H1 (cell line): Measurements from ENCODE around the gene GALNT18. TPM values are rescaled to one million over a fixed set of nuclear protein-coding genes. Genes with fewer than 3 reads are reported as not detected.

Source experiments
- CTCF ChIA-PET: fragments of 300-600 bp; sonication (Branson Sonifier 250); formaldehyde crosslinking; loops from one replicate; lab custom pipeline; 2021; ENCODE audit not compliant: partially characterized antibody; lab: Charles Lee
- POLR2A ChIA-PET: fragments of 300-600 bp; sonication (Branson Sonifier 250); formaldehyde crosslinking; loops from one replicate; lab custom pipeline; 2021; ENCODE audit warnings: inconsistent platforms; ENCODE audit not compliant: partially characterized antibody; lab: Charles Lee
- DNase-seq, 2 experiments: peaks; one replicate each; pipeline versions ENCODE4 v3.0.0 to v3.0.0-alpha.2; 2010 to 2022; ENCODE audit warnings: low spot score in 2 of 2, low read depth in 1 of 2, mixed read lengths in 1 of 2
- FAIRE-seq: peaks from 2 replicates; lab custom pipeline; 2011; peaks lifted over from hg19 to GRCh38; lab: Jason Lieb, UNC
- H2AFZ ChIP-seq: 2 replicates; pipeline ENCODE4 v1.8.1; 2012; ENCODE audit warnings: low read length, inconsistent platforms
- H2AK5ac ChIP-seq: 2 replicates; pipeline ENCODE4 v1.6.1; 2013; ENCODE audit warnings: low read depth, low read length
- H2BK120ac ChIP-seq: replicated peaks from 2 replicates; pipeline ENCODE3; 2013; ENCODE audit warnings: low read depth, low read length, inconsistent platforms
- H2BK12ac ChIP-seq: 2 replicates; pipeline ENCODE4 v1.6.1; 2013; ENCODE audit warnings: low read depth, low read length
- H2BK15ac ChIP-seq: 2 replicates; pipeline ENCODE4 v1.6.1; 2013; ENCODE audit warnings: low read length
- H2BK20ac ChIP-seq: 2 replicates; pipeline ENCODE4 v1.6.1; 2013; ENCODE audit warnings: low read length
- H2BK5ac ChIP-seq: 2 replicates; pipeline ENCODE4 v1.6.1; 2013; ENCODE audit warnings: low read depth, low read length
- H3K14ac ChIP-seq: 2 replicates; pipeline ENCODE4 v1.6.1; 2013; ENCODE audit warnings: inconsistent platforms; ENCODE audit not compliant: insufficient read length
- H3K18ac ChIP-seq: 2 replicates; pipeline ENCODE4 v1.6.1; 2013; ENCODE audit warnings: low read length; ENCODE audit errors: extremely low read depth
- H3K23ac ChIP-seq: 2 replicates; pipeline ENCODE4 v1.6.1; 2013; ENCODE audit warnings: inconsistent platforms; ENCODE audit not compliant: insufficient read length
- H3K23me2 ChIP-seq: 2 replicates; pipeline ENCODE4 v1.6.1; 2013; ENCODE audit warnings: low read depth, low read length
- H3K27ac ChIP-seq: 2 replicates; pipeline ENCODE4 v1.6.1; 2011; ENCODE audit warnings: low read depth, low read length, inconsistent platforms
- H3K27me3 ChIP-seq, 4 experiments: replicated peaks in 1 of 4; 1 replicate in 1 of 4; 2 replicates in 3 of 4; pipeline versions ENCODE4 v1.6.1 to v1.8.1; 2011 to 2013; ENCODE audit warnings: low read length in 3 of 4, mild to moderate bottlenecking in 3 of 4, inconsistent platforms in 2 of 4, mixed read lengths in 2 of 4, moderate library complexity in 1 of 4; ENCODE audit not compliant: control insufficient read depth in 3 of 4, insufficient read depth in 3 of 4; ENCODE audit errors: extremely low read depth in 1 of 4
- H3K36me3 ChIP-seq, 4 experiments: 2 replicates each; pipeline versions ENCODE4 v1.6.1 to v1.8.1; 2011 to 2013; ENCODE audit warnings: mild to moderate bottlenecking in 4 of 4, low read length in 3 of 4, moderate library complexity in 2 of 4, control low read depth in 1 of 4, inconsistent platforms in 1 of 4; ENCODE audit not compliant: insufficient read depth in 4 of 4, control insufficient read depth in 2 of 4
- H3K4ac ChIP-seq: replicated peaks from 2 replicates; pipeline ENCODE3; 2013; ENCODE audit warnings: low read length, low read depth, mixed read lengths, inconsistent platforms; ENCODE audit not compliant: insufficient read length
- H3K4me1 ChIP-seq, 4 experiments: replicated peaks in 1 of 4; 1 replicate in 1 of 4; 2 replicates in 3 of 4; pipeline versions ENCODE4 v1.6.1 to v1.8.1; 2011 to 2013; ENCODE audit warnings: low read length in 3 of 4, inconsistent platforms in 2 of 4, mixed read lengths in 1 of 4; ENCODE audit not compliant: insufficient read depth in 4 of 4, control insufficient read depth in 3 of 4
- H3K4me2 ChIP-seq, 2 experiments: 2 replicates each; pipeline versions ENCODE4 v1.6.1 to v1.8.1; 2011 to 2013; ENCODE audit warnings: low read depth in 2 of 2, low read length in 2 of 2, control low read depth in 1 of 2, inconsistent platforms in 1 of 2, mild to moderate bottlenecking in 1 of 2; ENCODE audit not compliant: insufficient read depth in 1 of 2
- H3K4me3 ChIP-seq, 4 experiments: fragments of 200-600, 300-600 bp in 1 of 4; sonication (generic), shearing (Covaris generic), sonication (Bioruptor Twin) in 1 of 4; 2 replicates each; pipeline versions ENCODE4 v1.5.1 to v1.8.1; 2011 to 2016; ENCODE audit warnings: low read length in 4 of 4, low read depth in 3 of 4, control low read depth in 2 of 4, inconsistent platforms in 2 of 4, mild to moderate bottlenecking in 2 of 4, mixed read lengths in 1 of 4, moderate library complexity in 1 of 4; ENCODE audit not compliant: insufficient read depth in 2 of 4; ENCODE audit errors: extremely low read depth in 1 of 4
- H3K56ac ChIP-seq: replicated peaks from 2 replicates; pipeline ENCODE3; 2013; ENCODE audit warnings: low read depth, mild to moderate bottlenecking, mixed read lengths, low read length, inconsistent platforms; ENCODE audit not compliant: insufficient read length
- H3K79me1 ChIP-seq: 2 replicates; pipeline ENCODE4 v1.6.1; 2013; ENCODE audit warnings: low read depth, low read length, control low read depth
- H3K79me2 ChIP-seq, 2 experiments: 2 replicates each; pipeline versions ENCODE4 v1.6.1 to v1.8.1; 2012 to 2013; ENCODE audit warnings: low read length in 2 of 2, mild to moderate bottlenecking in 2 of 2, inconsistent platforms in 1 of 2; ENCODE audit not compliant: insufficient read depth in 2 of 2, control insufficient read depth in 1 of 2
- H3K9ac ChIP-seq, 4 experiments: replicated peaks in 1 of 4; 1 replicate in 1 of 4; 2 replicates in 3 of 4; pipeline versions ENCODE4 v1.6.1 to v1.8.1; 2011 to 2013; ENCODE audit warnings: low read depth in 3 of 4, low read length in 3 of 4, control low read depth in 2 of 4, mild to moderate bottlenecking in 2 of 4, moderate library complexity in 2 of 4, inconsistent platforms in 1 of 4; ENCODE audit errors: extremely low read depth in 1 of 4
- H3K9me3 ChIP-seq, 2 experiments: 2 replicates each; pipeline versions ENCODE4 v1.6.1 to v1.8.1; 2012 to 2013; ENCODE audit warnings: mild to moderate bottlenecking in 2 of 2, moderate library complexity in 2 of 2, control low read depth in 1 of 2, inconsistent platforms in 1 of 2, low read depth in 1 of 2, low read length in 1 of 2, mixed read lengths in 1 of 2; ENCODE audit not compliant: insufficient read depth in 2 of 2
- H4K20me1 ChIP-seq, 2 experiments: replicated peaks in 1 of 2; 2 replicates each; pipeline versions ENCODE3 to v1.8.1; 2011 to 2013; ENCODE audit warnings: inconsistent platforms in 2 of 2, low read length in 2 of 2, mild to moderate bottlenecking in 1 of 2; ENCODE audit not compliant: insufficient read depth in 2 of 2, control insufficient read depth in 1 of 2
- H4K5ac ChIP-seq: 2 replicates; pipeline ENCODE4 v1.6.1; 2013; ENCODE audit warnings: low read length, low read depth, mixed read lengths, inconsistent platforms; ENCODE audit not compliant: insufficient read length
- H4K8ac ChIP-seq: 2 replicates; pipeline ENCODE4 v1.8.0; 2013; ENCODE audit warnings: mild to moderate bottlenecking, moderate library complexity, low read length, inconsistent platforms; ENCODE audit not compliant: insufficient read depth; ENCODE audit errors: extremely low read depth
- H4K91ac ChIP-seq: replicated peaks from 2 replicates; pipeline ENCODE3; 2013; ENCODE audit warnings: low read length, mixed read lengths, inconsistent platforms; ENCODE audit not compliant: insufficient read length
- CEBPB ChIP-seq: IDR thresholded peaks from 2 replicates; pipeline ENCODE4 v1.6.1; 2012; ENCODE audit warnings: low read depth, low read length
- SAP30 ChIP-seq: fragments of 300-600 bp; sonication (generic); IDR thresholded peaks from 2 replicates; pipeline ENCODE4 v1.7.1; 2012; ENCODE audit warnings: low read length, moderate library complexity, mild to moderate bottlenecking, inconsistent platforms; ENCODE audit not compliant: insufficient read depth, insufficient replicate concordance
- TEAD4 ChIP-seq: IDR thresholded peaks from 2 replicates; pipeline ENCODE4 v1.6.1; 2012; ENCODE audit warnings: low read depth, low read length, inconsistent platforms, mixed read lengths
- WGBS, 2 experiments: shearing (Covaris generic) in 1 of 2; methylation state at CpG; one replicate each; pipeline versions ENCODE4 v1.1.6 to v1.1.7; 2013 to 2015; ENCODE audit warnings: low lambda C conversion rate in 2 of 2, mixed read lengths in 2 of 2, inconsistent platforms in 1 of 2, low coverage in 1 of 2, missing lambda C conversion rate in 1 of 2; ENCODE audit not compliant: insufficient replicate concordance in 2 of 2, insufficient coverage in 1 of 2, insufficient read length in 1 of 2; ENCODE audit errors: extremely low coverage in 1 of 2, missing lambda C conversion rate in 1 of 2; 5-methylcytosine and 5-hydroxymethylcytosine counted together
- polyA plus RNA-seq, 7 experiments: library from polyadenylated mRNA; depleted of rRNA in 3 of 7; stranded (reverse) in 5 of 7; unstranded in 2 of 7; fragments of >200 nt in 5 of 7; fragments of 200-250 nt in 2 of 7; gene quantifications; 1 replicate in 5 of 7; 2 replicates in 1 of 7; 4 replicates in 1 of 7; pipeline versions ENCODE4 v1.2.1 to v1.2.3, GENCODE V29; 2011 to 2013; ENCODE audit warnings: missing spikeins in 2 of 7, mixed read lengths in 2 of 7
- total RNA-seq: library from RNA; stranded (reverse); fragmentation: NEBNext Ultra II Directional; extraction: Animal tissue kit (Norgen Biotek cat#: 25700); gene quantifications from 2 replicates; pipeline ENCODE4 v1.2.1, GENCODE V29; 2021
- TF ChIP-seq, protein P1 (sequence below): IDR thresholded peaks from 2 replicates; pipeline ENCODE4 v1.6.1; 2012; ENCODE audit warnings: inconsistent platforms

Gene GALNT18
- total and polyA plus RNA-seq, 2 of the 8 experiments (the other 6 are each of a cell fraction or from before 2014, with no cell fraction given): 6.0 to 9.4 TPM

GRCh38 chr11:11540157-11540556, 81.6 kb downstream of the GALNT18 start:
- Histone ChIP-seq H3K14ac (no peak overlapping the region), H3K4ac (no peak overlapping the region), H3K18ac (no peak overlapping the region), H2AFZ (no peak overlapping the region), H4K91ac (no peak overlapping the region), H3K36me3 (no peaks in the 10 kb centered on the region), H3K4me1 (peaks cover 0 to 7% (median 2%) of the 10 kb centered on the region in 4 experiments; a peak in 3 of 7 replicates), H3K23ac (no peak overlapping the region), H2BK20ac (no peak overlapping the region), H3K9ac (no peak overlapping the region), H3K27ac (no peak overlapping the region), H3K79me1 (no peaks in the 10 kb centered on the region), H2BK15ac (no peak overlapping the region), H3K4me2 (no peak overlapping the region), H3K23me2 (no peaks in the 10 kb centered on the region), H4K20me1 (peaks cover 0 to 2% of the 10 kb centered on the region in 2 experiments), H4K5ac (no peak overlapping the region), H2BK120ac (no peak overlapping the region), H3K4me3 (no peak overlapping the region), H2BK12ac (no peak overlapping the region), H2AK5ac (no peak overlapping the region), H3K56ac (no peak overlapping the region), H4K8ac (no peak overlapping the region), H3K79me2 (no peaks in the 10 kb centered on the region), H3K27me3 (no peaks in the 10 kb centered on the region), H3K9me3 (no peaks in the 10 kb centered on the region), H2BK5ac (no peak overlapping the region)
- 94% methylated on average over 6 of the region's 6 CpGs; no CpG with 5 or more reads in 1 of the 2 experiments for WGBS, 2 experiments
- CTCF ChIA-PET: no interaction called here
- no peak for TF ChIP-seq SAP30
- no peak for TF ChIP-seq CEBPB
- TF ChIP-seq, protein P1, sequence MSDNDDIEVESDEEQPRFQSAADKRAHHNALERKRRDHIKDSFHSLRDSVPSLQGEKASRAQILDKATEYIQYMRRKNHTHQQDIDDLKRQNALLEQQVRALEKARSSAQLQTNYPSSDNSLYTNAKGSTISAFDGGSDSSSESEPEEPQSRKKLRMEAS: no peak
- no peak for TF ChIP-seq TEAD4
- FAIRE-seq: no peak
- no peak for DNase-seq
- POLR2A ChIA-PET: no interaction called here
